HG03139 (cell line): ENCODE data around the gene SYNM.

Experiments used
- ATAC-seq: cut with Tn5 transposase; IDR thresholded peaks from one replicate; pipeline ENCODE4 v1.9.1; 2021; ENCODE audit not compliant: unreplicated experiment

The SYNM gene

DNA sequence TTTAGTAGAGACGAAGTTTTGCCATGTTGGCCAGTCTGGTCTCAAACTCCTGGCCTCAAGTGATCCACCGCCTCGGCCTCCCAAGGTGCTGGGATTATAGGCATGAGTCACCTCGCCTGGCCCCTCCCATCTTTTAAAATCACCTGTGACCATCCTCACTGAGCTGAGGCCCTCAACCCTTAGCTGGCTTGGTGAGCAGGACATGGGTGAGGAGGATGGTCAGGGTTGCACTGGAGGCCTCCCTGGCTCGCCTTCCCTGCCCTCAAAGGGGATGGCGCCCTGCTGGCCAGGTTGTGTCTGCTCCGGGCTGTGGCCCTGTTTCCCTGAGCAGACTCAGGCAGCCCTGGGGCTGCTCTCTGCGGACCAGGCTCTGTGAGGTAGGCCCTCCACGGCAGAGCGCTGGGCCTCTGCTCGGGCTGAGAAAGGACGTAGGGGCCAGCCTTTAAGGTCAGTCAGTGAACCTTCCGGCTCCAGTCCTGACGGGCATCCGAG is 33.7 kb downstream of the SYNM start:
- ATAC-seq = no peak

DNA sequence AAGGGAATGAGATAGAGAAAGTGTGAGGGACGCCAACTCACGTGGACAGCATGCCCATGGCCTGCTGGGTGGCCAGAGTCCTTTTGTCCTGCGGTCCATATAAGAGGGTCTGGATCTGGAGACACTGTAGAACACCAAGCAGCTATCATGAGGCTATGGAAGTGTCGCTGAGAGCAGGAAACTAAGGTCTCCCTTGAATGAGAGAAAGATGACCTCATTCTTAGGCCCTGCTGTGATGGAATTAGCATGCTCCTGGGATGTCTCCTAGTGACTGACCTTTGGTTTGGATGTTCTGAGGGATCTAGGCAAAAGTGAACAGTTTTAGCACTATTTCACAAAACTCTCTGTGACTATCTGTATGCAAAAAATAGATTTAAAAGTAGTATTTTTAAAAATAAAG is 34.4 kb downstream of the SYNM start:
- no peak for ATAC-seq

GRCh38 chr15:99140590-99140989 is 35.7 kb downstream of the SYNM start:
- ATAC-seq = no peak

DNA sequence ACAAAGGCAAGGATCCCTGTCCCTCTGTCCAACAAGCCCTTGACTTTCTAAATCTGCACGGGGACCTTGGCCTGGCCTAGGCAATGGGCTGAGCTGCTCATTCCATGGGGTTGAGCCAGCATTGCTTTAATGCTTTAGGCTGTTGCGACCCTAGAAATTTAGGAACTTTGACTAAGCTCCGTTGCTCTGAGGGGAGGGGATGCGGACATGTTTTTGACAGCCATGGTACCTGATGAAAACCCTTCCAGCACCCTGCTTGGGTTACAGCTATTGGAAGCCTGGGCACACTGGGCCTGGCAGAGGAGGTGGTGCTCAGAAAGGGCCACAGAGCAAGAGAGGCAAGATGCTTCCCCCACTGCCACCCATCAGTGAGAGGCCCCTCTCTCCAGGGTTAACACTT is 37.1 kb downstream of the SYNM start:
- ATAC-seq = no peak

DNA sequence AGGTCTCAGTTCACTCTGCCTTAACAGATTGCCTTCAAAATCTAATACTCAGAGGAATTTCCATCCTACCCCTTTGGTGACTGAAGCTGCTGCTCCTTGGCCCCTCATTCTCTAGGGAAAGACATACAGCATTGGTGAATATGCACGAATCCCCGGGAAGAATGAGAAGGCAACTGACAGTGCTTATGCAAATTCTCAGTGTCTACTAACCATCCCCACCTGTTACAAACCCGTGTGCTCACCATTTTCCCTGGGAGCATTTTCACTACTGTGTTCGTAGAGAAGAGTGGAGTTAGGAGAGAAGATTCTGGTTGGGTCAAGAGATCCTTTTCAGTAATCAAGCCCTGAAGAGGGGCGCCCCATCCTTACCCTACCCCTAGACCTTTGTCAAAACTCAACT is 37.7 kb downstream of the SYNM start:
- ATAC-seq = no peak

DNA sequence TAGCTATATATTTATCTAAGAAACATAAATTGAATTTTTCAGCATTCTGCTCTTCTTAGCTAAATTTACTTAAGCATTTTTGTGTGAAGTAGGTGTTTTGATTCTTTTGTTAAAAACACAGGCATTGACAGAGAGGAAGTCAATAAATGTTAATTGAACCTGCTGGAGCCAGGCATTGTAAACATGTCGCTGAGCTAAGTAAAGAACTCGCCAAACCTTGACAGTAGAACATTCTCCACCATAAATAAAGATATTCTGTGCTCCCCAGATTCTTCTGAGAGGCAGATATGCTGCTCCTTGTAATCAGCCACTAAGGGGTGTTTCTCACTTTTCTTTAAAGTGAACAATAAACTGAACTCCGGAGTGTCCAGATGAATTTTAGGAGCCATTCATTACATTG is 38.4 kb downstream of the SYNM start:
- ATAC-seq = no peak

DNA sequence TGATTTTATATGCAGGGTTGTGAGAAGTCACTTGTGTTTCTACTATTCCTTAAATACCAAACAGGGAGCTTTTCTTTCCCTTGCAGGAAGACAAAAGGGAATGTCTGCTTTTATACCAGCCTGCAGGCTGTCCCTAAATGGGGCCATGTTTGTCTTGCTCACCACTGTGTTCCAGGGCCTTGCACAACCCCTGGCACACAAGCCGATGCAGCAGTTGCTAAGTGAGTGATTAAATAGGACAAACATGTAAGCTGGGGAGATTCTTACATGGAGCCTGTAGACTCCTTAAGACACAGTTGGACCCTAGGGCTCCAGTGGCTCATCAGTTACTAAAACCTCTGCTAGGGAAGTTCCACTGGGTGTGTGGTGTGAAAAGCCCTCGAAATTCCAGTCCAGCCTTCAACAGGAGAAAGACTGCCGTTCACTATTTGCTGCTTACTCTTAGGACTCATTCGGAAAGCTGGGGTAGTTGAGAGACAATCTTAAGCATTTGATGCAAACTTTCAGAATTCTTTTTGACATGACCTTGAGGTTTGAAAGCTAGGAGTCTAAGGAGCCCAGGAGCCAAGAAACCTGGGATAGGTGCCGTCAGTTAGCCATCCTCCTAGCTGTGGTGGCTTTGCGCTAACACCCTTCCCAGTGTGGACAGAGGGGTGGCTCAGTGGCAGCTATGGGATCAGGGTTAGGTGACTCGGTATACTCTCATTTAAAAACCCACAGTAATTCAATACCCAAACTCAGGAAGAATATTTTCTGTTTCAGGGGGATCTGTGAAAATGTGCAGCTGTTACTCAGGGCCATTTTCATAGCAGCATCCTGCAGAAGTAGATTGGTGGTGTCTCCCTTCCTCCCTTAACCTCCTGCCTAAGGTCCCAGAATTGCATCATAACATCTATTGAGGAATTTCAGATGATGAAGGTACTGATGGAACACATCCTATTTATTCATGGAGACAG is 39.1 kb downstream of the SYNM start:
- ATAC-seq = no peak

DNA sequence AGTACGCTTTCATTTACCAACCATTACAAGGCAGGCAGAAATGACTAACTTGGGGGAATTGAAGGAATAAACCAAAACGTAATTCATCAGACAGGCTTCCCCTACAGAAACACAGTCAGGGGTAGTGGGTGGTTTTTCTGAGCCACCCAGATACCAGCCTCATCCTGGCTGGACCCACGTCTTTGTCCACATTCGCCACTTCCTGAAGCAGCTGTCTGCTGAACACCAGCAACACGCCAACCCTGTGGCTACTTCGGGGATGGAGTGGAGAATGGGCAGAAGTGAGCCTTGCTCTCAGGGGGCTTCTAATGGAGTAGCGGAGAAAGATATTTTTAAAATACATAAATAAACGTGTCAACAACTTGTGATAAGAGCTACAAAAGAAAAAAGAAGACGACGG is 40.1 kb downstream of the SYNM start:
- ATAC-seq = no peak

GRCh38 chr15:99145778-99146177 is 40.9 kb downstream of the SYNM start:
- no peak for ATAC-seq

- no peak for ATAC-seq
These were observed 41.8 kb downstream of the SYNM start for GRCh38 chr15:99146661-99147060.

DNA sequence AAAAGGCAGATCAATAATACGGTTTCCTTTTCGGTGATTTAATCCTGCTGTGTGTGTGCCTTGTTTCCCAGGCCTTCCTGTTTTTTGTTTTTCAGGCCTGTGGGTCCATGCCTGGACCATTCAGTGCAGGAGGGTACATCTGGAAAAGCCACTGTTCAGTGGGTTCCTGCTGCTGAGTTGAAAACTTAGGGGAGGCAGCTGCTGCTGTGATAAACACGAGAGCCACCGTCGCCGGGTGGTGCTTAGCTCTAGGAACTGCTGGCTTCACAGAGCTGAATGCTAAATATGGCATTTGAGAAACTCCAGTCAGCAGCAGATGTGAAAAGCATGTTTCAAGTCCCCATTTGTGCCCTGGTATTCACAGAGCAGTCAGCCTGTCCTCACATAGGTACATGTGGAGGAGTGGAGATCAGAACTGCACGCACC is 44.0 kb downstream of the SYNM start:
- no peak for ATAC-seq

- no peak for ATAC-seq
These were observed 44.5 kb downstream of the SYNM start for GRCh38 chr15:99149366-99149765.

DNA sequence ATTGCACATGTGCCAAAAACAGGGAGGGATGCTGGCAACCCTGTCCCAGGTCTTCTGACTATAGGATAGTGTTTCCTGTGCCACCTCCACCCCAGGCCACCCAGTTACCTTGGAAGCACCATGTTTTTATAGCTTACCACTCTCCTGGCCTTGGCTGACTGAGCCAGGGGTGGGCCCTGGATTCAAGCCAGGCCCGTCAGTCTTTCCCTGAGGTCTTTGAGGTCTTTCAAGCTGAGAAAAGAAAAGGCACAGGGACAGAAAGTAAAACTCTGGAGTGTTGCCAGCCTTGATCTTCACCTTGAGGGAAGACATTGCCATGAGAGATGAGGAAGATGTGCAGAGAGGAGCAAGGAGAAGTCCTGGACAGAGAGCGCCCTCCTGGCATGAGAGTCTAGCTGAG is 46.3 kb downstream of the SYNM start:
- ATAC-seq = no peak

GRCh38 chr15:99153026-99153535 is 48.2 kb downstream of the SYNM start:
- no peak for ATAC-seq

GRCh38 chr15:99154271-99154670 is 49.4 kb downstream of the SYNM start:
- no peak for ATAC-seq

GRCh38 chr15:99155961-99156443 is 51.1 kb downstream of the SYNM start:
- ATAC-seq = no peak

GRCh38 chr15:99157456-99157855 is 52.6 kb downstream of the SYNM start:
- ATAC-seq = no peak

DNA sequence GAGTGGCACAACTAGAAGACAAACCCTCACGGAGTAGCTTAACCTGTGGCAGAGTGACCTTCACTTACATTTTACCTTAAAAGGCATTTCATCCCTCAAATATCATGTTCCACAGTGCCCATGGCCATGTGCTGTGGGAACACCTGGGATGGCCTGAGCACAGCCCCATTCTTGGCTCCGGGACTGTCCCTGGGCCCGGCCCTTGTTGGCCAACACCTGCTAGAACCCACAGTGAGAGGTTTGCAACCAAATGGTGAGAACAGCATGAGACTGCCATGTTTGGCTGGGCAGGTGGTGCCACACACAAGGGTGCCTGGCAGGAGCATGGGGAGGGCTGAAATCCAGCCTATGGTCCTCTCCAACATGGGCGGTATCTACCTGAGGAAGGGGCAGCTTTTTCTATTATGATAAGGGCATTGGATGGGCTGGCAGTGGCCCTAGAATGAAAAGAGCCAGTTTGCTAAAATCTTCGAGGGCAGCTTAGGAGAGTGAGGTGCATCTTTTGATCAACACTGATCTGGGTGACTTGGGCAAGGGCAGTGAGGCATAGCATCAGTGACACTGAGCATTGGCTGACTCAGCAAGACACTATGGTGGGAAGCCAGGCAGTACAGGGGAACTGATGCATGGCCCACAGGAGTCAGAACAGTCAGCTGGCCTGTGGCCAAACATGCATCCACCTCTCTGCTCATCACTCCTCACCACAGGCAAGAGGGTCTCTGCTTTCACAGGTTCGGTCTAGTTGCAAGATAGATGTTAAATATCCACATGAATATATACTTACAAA is 53.9 kb downstream of the SYNM start:
- no peak for ATAC-seq

- ATAC-seq = no peak
These were observed 58.6 kb downstream of the SYNM start for GRCh38 chr15:99163271-99164062.

DNA sequence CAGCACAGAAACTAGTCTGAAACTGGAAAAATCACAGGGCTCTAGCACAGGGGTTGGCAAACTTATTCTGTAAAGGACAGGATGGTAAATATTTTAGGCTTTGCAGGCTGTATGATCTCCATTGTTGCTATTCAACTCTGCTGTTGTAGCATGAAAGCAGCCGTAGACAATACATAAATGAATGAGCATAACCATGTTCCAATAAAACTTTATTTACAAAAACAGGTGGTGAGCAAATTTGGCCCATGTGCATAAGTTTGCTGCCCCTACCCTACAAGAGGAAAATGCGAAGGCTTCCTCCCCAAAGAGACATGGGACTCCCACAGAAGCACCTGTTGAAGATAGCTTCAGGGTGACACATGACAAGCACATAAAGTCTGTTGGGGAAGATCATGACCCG is 59.2 kb downstream of the SYNM start:
- no peak for ATAC-seq
